Coronary artery (tissue), 2 donors: ENCODE results near the gene NCAPD3.

Source experiments
- DNase-seq: peaks from one replicate; pipeline ENCODE4 v3.0.0-alpha.2; 2017; ENCODE audit warnings: low spot score
- H3K27ac ChIP-seq, 2 donors: fragments of 200-600 bp; sonication (generic); one replicate each; pipeline ENCODE4 v1.5.1; 2016 to 2019
- H3K4me3 ChIP-seq: fragments of 200-600 bp; sonication (generic); 2 replicates; pipeline ENCODE4 v1.5.1; 2016; ENCODE audit warnings: mild to moderate bottlenecking, moderate library complexity
- CTCF ChIP-seq: fragments of 200-600 bp; sonication (generic); IDR thresholded peaks from one replicate; pipeline ENCODE4 v1.5.1; 2019; ENCODE audit warnings: antibody characterized with exemption

Gene NCAPD3

GRCh38 chr11:134178032-134178674 lies 45.6 kb downstream of the NCAPD3 start:
- no peak for DNase-seq
- Histone ChIP-seq H3K27ac (peak overlapping the region in 1 of 2 donors; percentile 24), H3K4me3 (no peak overlapping the region)
- TF ChIP-seq CTCF: no peak

- Histone ChIP-seq H3K4me3 (no peak overlapping the region), H3K27ac (no peak overlapping the region)
- TF ChIP-seq CTCF: no peak
- no peak for DNase-seq
Observed at GRCh38 chr11:134176284-134176683, 47.5 kb downstream of the NCAPD3 start.

GRCh38 chr11:134173296-134173695 lies 50.5 kb downstream of the NCAPD3 start:
- no peak for TF ChIP-seq CTCF
- no peak overlapping the region for H3K4me3 ChIP-seq
- no peak overlapping the region for H3K27ac ChIP-seq
- no peak for DNase-seq

- Histone ChIP-seq H3K27ac (no peak overlapping the region), H3K4me3 (no peak overlapping the region)
- no peak for TF ChIP-seq CTCF
- no peak for DNase-seq
Observed at GRCh38 chr11:134171951-134172350, 51.8 kb downstream of the NCAPD3 start.

GRCh38 chr11:134170919-134171281 lies 52.9 kb downstream of the NCAPD3 start:
- Histone ChIP-seq H3K27ac (no peak overlapping the region), H3K4me3 (no peak overlapping the region)
- TF ChIP-seq CTCF: no peak
- no peak for DNase-seq

- no peak for DNase-seq
- TF ChIP-seq CTCF: no peak
- H3K27ac ChIP-seq: no peak overlapping the region
- H3K4me3 ChIP-seq: no peak overlapping the region
Observed at GRCh38 chr11:134170177-134170918, 53.4 kb downstream of the NCAPD3 start.
